Epithelial cell of esophagus (primary cell): ENCODE data around the gene TMEM143.
A peak's percentile ranks its signal among the peaks of the same experiment; 100 is the strongest.

Experiments used
- DNase-seq: peaks from one replicate; pipeline ENCODE4 v3.0.0; 2010; ENCODE audit warnings: low read depth
- H3K4me3 ChIP-seq: 2 replicates; pipeline ENCODE4 v1.5.1; 2011; ENCODE audit warnings: mild to moderate bottlenecking, low read length, control low read depth
- TF ChIP-seq, protein P1 (sequence below): IDR thresholded peaks from 2 replicates; pipeline ENCODE4 v1.5.1; 2011; ENCODE audit warnings: low read depth, mild to moderate bottlenecking, low read length, control low read depth, inconsistent platforms; ENCODE audit not compliant: insufficient read depth; ENCODE audit errors: missing control alignments

The TMEM143 gene

GRCh38 chr19:48338802-48339503 lies 24.8 kb downstream of the TMEM143 start:
- no peak overlapping the region for H3K4me3 ChIP-seq

GRCh38 chr19:48338253-48338755 lies 25.4 kb downstream of the TMEM143 start:
- TF ChIP-seq, protein P1, sequence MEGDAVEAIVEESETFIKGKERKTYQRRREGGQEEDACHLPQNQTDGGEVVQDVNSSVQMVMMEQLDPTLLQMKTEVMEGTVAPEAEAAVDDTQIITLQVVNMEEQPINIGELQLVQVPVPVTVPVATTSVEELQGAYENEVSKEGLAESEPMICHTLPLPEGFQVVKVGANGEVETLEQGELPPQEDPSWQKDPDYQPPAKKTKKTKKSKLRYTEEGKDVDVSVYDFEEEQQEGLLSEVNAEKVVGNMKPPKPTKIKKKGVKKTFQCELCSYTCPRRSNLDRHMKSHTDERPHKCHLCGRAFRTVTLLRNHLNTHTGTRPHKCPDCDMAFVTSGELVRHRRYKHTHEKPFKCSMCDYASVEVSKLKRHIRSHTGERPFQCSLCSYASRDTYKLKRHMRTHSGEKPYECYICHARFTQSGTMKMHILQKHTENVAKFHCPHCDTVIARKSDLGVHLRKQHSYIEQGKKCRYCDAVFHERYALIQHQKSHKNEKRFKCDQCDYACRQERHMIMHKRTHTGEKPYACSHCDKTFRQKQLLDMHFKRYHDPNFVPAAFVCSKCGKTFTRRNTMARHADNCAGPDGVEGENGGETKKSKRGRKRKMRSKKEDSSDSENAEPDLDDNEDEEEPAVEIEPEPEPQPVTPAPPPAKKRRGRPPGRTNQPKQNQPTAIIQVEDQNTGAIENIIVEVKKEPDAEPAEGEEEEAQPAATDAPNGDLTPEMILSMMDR, result no peak
- H3K4me3 ChIP-seq, result no peak overlapping the region
- no peak for DNase-seq

More at GRCh38 chr19:48338802-48339503, 24.8 kb downstream of the TMEM143 start:
- DNase-seq, result no peak
- TF ChIP-seq, protein P1, result no peak

- peak; percentile 95 for DNase-seq
- TF ChIP-seq, protein P1, result peak; percentile 70
- peak overlapping the region; percentile 86 for H3K4me3 ChIP-seq
These were observed 30.0 kb downstream of the TMEM143 start for GRCh38 chr19:48333467-48334384.

GRCh38 chr19:48332662-48333466 lies 30.9 kb downstream of the TMEM143 start:
- peak; percentile 100 for DNase-seq
- TF ChIP-seq, protein P1, result no peak
- H3K4me3 ChIP-seq, result peak overlapping the region; percentile 86

- TF ChIP-seq, protein P1, result no peak
- no peak for DNase-seq
- H3K4me3 ChIP-seq, result peak overlapping the region; percentile 37
These were observed 31.4 kb downstream of the TMEM143 start for GRCh38 chr19:48332351-48332661.

DNA sequence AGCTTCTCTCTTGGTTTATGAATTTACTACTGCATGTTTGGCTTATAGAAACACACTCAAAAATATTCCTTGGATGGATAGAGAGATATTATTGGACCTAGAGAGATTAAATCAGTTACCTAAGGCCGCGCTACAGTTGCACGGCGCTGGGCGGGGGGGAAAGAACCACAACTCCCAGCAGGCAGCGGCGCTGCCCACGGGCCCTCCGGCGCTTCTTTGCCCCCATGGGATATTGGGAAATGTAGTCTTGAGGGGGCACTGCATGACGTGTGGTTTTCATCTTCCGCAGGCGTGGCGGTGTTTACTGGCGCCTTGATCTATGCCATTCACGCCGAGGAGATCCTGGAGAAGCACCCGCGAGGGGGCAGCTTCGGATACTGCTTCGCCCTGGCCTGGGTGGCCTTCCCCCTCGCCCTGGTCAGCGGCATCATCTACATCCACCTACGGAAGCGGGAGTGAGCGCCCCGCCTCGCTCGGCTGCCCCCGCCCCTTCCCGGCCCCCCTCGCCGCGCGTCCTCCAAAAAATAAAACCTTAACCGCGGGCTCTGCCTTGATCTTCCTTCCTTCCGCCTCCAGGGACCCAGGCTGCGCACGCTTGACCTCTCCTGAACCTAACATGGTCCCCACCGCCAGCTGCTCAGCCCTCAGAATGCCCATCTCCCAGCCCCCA lies 33.6 kb downstream of the TMEM143 start:
- TF ChIP-seq, protein P1, result peak; percentile 3
- H3K4me3 ChIP-seq, result peak overlapping the region; percentile 60
- DNase-seq, result peak; percentile 92
